OCI-LY7 (cell line): ENCODE data around the gene RNF186. TPM values are rescaled to one million over a fixed set of nuclear protein-coding genes. Genes with fewer than 3 reads are reported as not detected.

Source experiments
- BruUV-seq: library from RNA; stranded (reverse); fragments of 400-500 nt; replicated peaks from 2 replicates; lab custom pipeline; 2021; lab: Mats Ljungman, UMichigan
- CTCF ChIA-PET: fragments of 300-600 bp; sonication (Branson Sonifier 250); formaldehyde crosslinking; loops from one replicate; lab custom pipeline; 2022; ENCODE audit warnings: antibody characterized with exemption; ENCODE audit not compliant: unreplicated experiment; lab: Charles Lee
- POLR2A ChIA-PET: fragments of 300-600 bp; sonication (Branson Sonifier 250); formaldehyde crosslinking; loops from one replicate; lab custom pipeline; 2022; ENCODE audit warnings: antibody characterized with exemption; lab: Charles Lee
- DNase-seq: peaks from one replicate; pipeline ENCODE4 v3.0.0-alpha.2; 2015; ENCODE audit warnings: low spot score
- H2AFZ ChIP-seq: fragments of 200-600 bp; sonication (generic), shearing (Covaris generic); 2 replicates; pipeline ENCODE4 v1.6.1; 2014; ENCODE audit warnings: mild to moderate bottlenecking, antibody characterized with exemption, low read length, moderate library complexity
- H3K27ac ChIP-seq: fragments of 200-600 bp; sonication (generic); 2 replicates; pipeline ENCODE4 v1.5.1; 2014; ENCODE audit warnings: mixed run types, low read depth, mild to moderate bottlenecking, moderate library complexity, low read length, inconsistent platforms; ENCODE audit not compliant: poor library complexity, severe bottlenecking
- H3K36me3 ChIP-seq: fragments of 200-600 bp; sonication (generic); 2 replicates; pipeline ENCODE4 v1.6.1; 2014; ENCODE audit warnings: mild to moderate bottlenecking, antibody characterized with exemption, low read length, moderate library complexity, mixed read lengths; ENCODE audit not compliant: insufficient read depth
- H3K4me1 ChIP-seq: fragments of 200-600 bp; sonication (generic); 2 replicates; pipeline ENCODE4 v1.5.1; 2014; ENCODE audit warnings: mild to moderate bottlenecking, low read length; ENCODE audit not compliant: insufficient read depth, poor library complexity, severe bottlenecking
- H3K4me2 ChIP-seq: fragments of 200-600 bp; sonication (generic); 2 replicates; pipeline ENCODE4 v1.6.1; 2014; ENCODE audit warnings: mild to moderate bottlenecking, low read length
- H3K4me3 ChIP-seq: fragments of 200-600 bp; sonication (generic); 2 replicates; pipeline ENCODE4 v1.5.1; 2014; ENCODE audit warnings: mild to moderate bottlenecking, low read depth, low read length; ENCODE audit not compliant: poor library complexity, severe bottlenecking
- H3K79me2 ChIP-seq: fragments of 200-600 bp; sonication (generic); 2 replicates; pipeline ENCODE4 v1.6.1; 2016; ENCODE audit warnings: low read depth, mild to moderate bottlenecking, low read length, moderate library complexity, mixed read lengths; ENCODE audit not compliant: insufficient read depth
- H3K9me2 ChIP-seq: fragments of 200-600 bp; sonication (generic); 2 replicates; pipeline ENCODE4 v1.6.1; 2016; ENCODE audit warnings: mild to moderate bottlenecking, low read length, mixed read lengths; ENCODE audit not compliant: insufficient read depth
- H3K9me3 ChIP-seq: fragments of 200-600 bp; sonication (generic); 2 replicates; pipeline ENCODE4 v1.6.1; 2014; ENCODE audit warnings: mild to moderate bottlenecking, mixed run types, low read length, mixed read lengths
- H4K20me1 ChIP-seq: fragments of 200-600 bp; sonication (generic); 2 replicates; pipeline ENCODE4 v1.6.1; 2014; ENCODE audit warnings: mild to moderate bottlenecking, antibody characterized with exemption, low read length, moderate library complexity, mixed read lengths; ENCODE audit not compliant: insufficient read depth
- EZH2phosphoT487 ChIP-seq: fragments of 200-600 bp; sonication (generic); IDR thresholded peaks from 2 replicates; pipeline ENCODE4 v1.6.1; 2018; ENCODE audit warnings: low read depth, borderline replicate concordance, mild to moderate bottlenecking, mixed run types, antibody characterized with exemption, low read length, moderate library complexity, mixed read lengths
- intact Hi-C: fragments of 100-400 bp; cut with micrococcal nuclease; formaldehyde crosslinking; loops from one replicate; pipeline ENCODE4 v1.10.0; 2022; ENCODE audit not compliant: unreplicated experiment
- total RNA-seq, 2 experiments: library from RNA; depleted of rRNA in 1 of 2; stranded (reverse); fragments of >200 nt in 1 of 2; shearing (Covaris generic) in 1 of 2; gene quantifications; 2 replicates each; pipeline ENCODE4 v1.2.3, GENCODE V29; 2014 to 2022
- TF ChIP-seq, protein P1 (sequence below): fragments of 200-600 bp; sonication (generic); conservative IDR thresholded peaks from 2 replicates; pipeline ENCODE4 v1.5.1; 2014; ENCODE audit warnings: mild to moderate bottlenecking, antibody characterized with exemption, low read length, moderate library complexity, mixed read lengths

Gene RNF186
- total RNA-seq, 2 experiments from 2014 or later = not detected

DNA sequence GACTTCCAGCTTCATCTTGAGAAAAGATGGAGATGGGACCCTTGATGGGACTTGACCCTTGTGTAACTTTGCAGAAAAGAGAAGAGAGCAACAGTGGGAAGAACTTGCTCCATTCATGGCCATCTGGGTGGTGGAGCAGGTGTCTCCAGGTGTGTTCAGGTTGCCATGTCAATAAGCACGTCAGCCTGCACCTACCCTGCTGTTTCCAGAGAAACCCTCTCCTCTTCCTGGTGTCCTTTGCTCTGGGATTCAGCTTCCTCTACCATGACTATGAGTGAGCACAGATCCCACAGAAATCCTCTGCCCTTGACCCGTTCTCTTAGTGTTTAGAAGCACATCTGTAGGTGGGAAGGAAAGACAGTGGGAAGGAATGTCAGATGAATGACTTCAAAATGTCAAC, 45.3 kb upstream of the RNF186 start:
- Histone ChIP-seq H2AFZ (no peak overlapping the region), H3K79me2 (no peaks in the 10 kb centered on the region), H3K36me3 (no peaks in the 10 kb centered on the region), H3K4me2 (no peak overlapping the region), H3K4me3 (no peak overlapping the region), H3K27ac (no peak overlapping the region), H3K9me2 (no peaks in the 10 kb centered on the region), H4K20me1 (no peaks in the 10 kb centered on the region), H3K9me3 (no peaks in the 10 kb centered on the region), H3K4me1 (no peaks in the 10 kb centered on the region)
- no peak for DNase-seq
- BruUV-seq = no TSS peak
- TF ChIP-seq EZH2phosphoT487 = no peak
- TF ChIP-seq, protein P1, sequence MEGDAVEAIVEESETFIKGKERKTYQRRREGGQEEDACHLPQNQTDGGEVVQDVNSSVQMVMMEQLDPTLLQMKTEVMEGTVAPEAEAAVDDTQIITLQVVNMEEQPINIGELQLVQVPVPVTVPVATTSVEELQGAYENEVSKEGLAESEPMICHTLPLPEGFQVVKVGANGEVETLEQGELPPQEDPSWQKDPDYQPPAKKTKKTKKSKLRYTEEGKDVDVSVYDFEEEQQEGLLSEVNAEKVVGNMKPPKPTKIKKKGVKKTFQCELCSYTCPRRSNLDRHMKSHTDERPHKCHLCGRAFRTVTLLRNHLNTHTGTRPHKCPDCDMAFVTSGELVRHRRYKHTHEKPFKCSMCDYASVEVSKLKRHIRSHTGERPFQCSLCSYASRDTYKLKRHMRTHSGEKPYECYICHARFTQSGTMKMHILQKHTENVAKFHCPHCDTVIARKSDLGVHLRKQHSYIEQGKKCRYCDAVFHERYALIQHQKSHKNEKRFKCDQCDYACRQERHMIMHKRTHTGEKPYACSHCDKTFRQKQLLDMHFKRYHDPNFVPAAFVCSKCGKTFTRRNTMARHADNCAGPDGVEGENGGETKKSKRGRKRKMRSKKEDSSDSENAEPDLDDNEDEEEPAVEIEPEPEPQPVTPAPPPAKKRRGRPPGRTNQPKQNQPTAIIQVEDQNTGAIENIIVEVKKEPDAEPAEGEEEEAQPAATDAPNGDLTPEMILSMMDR = no peak
- ChIA-PET CTCF (no interaction called here), POLR2A (no interaction called here)
- intact Hi-C loops = no loop called here

DNA sequence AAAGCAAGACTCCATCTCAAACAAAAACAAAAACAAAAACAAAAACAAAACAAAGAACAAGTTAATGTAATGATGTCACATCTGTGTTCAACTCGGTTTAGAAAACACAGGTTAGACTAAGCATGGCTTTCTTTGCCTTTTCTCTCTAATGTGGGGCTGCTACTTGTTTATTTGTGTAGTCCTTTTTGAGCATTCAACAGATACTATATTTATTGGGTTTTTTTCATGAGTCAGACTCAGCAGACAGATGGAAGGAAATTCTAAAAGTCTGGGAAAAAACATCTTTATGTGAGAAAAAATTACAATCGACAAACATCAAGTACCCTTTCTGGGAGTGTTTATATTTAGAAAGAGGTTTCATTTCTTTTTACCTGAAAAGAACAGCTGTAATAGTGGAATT, 44.8 kb upstream of the RNF186 start:
- TF ChIP-seq EZH2phosphoT487 = no peak
- TF ChIP-seq, protein P1 = no peak
- intact Hi-C loops = no loop called here
- H3K36me3 ChIP-seq = no peaks in the 10 kb centered on the region
- no TSS peak for BruUV-seq
- no peaks in the 10 kb centered on the region for H3K79me2 ChIP-seq
- CTCF ChIA-PET = no interaction called here
- no peak for DNase-seq
- H3K4me3 ChIP-seq = no peak overlapping the region
- no peaks in the 10 kb centered on the region for H4K20me1 ChIP-seq
- H3K4me2 ChIP-seq = no peak overlapping the region
- no peaks in the 10 kb centered on the region for H3K4me1 ChIP-seq
- H3K9me2 ChIP-seq = no peaks in the 10 kb centered on the region
- H2AFZ ChIP-seq = no peak overlapping the region
- no peaks in the 10 kb centered on the region for H3K9me3 ChIP-seq
- POLR2A ChIA-PET = no interaction called here
- H3K27ac ChIP-seq = no peak overlapping the region

DNA sequence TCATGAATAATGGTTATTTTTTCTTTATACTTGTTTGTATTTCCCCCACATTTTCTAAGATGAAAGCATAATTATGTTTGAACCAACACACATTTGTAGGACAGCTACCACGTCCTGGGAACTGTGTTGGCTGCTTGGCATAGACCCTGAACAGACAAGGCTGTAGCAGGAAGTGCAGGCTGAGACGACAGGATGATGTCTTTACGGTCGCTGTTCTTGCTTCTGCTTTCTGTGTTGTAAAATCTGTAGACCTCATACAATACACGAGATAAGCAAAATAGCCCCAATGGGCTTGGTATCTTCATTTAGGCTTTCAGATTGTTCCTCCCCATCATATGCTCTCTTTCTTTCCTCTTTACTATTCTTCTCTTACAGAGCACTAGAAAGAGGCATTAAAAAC, 43.8 kb upstream of the RNF186 start:
- peak; percentile 14 for DNase-seq
- no peaks in the 10 kb centered on the region for H3K9me3 ChIP-seq
- no peaks in the 10 kb centered on the region for H3K79me2 ChIP-seq
- H3K27ac ChIP-seq = no peak overlapping the region
- no peak overlapping the region for H2AFZ ChIP-seq
- no peak overlapping the region for H3K4me3 ChIP-seq
- BruUV-seq = no TSS peak
- CTCF ChIA-PET = no interaction called here
- no peaks in the 10 kb centered on the region for H3K4me1 ChIP-seq
- H3K36me3 ChIP-seq = no peaks in the 10 kb centered on the region
- no peaks in the 10 kb centered on the region for H4K20me1 ChIP-seq
- intact Hi-C loops = no loop called here
- TF ChIP-seq, protein P1 = no peak
- no peak for TF ChIP-seq EZH2phosphoT487
- POLR2A ChIA-PET = no interaction called here
- no peak overlapping the region for H3K4me2 ChIP-seq
- no peaks in the 10 kb centered on the region for H3K9me2 ChIP-seq
